AG09319 (cell line): ENCODE data around the gene ACBD6.

ENCODE experiments used
- DNase-seq: peaks from one replicate; pipeline ENCODE4 v3.0.0-alpha.2; 2010; ENCODE audit warnings: low read depth; ENCODE audit errors: extremely low read depth
- CTCF ChIP-seq: IDR thresholded peaks from 2 replicates; pipeline ENCODE4 v1.5.1; 2011; ENCODE audit warnings: low read depth, mild to moderate bottlenecking, inconsistent platforms, low read length, moderate library complexity

ACBD6 gene

DNA sequence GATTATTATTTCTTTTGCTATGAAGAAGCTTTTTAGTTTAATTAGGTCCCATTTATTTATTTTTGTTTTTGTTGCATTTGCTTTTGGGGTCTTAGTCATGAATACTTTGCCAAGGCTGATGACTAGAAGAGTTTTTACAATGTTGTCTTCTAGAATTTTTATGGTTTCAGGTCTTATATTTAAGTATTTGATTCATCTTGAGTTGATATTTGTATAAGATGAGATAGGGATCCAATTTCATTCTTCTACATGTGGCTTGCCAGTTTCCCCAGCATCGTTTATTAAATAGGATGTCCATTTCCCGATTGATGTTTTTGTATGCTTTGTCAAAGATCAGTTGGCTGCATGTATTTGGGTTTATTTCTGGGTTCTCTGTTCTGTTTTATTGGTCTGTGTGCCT, 8.5 kb upstream of the ACBD6 start:
- DNase-seq, result no peak
- TF ChIP-seq CTCF, result no peak

GRCh38 chr1:180508725-180509097, 6.3 kb upstream of the ACBD6 start:
- no peak for TF ChIP-seq CTCF
- no peak for DNase-seq

GRCh38 chr1:180507795-180508724, 5.7 kb upstream of the ACBD6 start:
- DNase-seq, result peak; percentile 49
- peak; percentile 10 for TF ChIP-seq CTCF

GRCh38 chr1:180505732-180506335, 3.5 kb upstream of the ACBD6 start:
- TF ChIP-seq CTCF, result no peak
- DNase-seq, result no peak

- no peak for TF ChIP-seq CTCF
- no peak for DNase-seq
Observed at GRCh38 chr1:180504186-180504585, 1.8 kb upstream of the ACBD6 start.

DNA sequence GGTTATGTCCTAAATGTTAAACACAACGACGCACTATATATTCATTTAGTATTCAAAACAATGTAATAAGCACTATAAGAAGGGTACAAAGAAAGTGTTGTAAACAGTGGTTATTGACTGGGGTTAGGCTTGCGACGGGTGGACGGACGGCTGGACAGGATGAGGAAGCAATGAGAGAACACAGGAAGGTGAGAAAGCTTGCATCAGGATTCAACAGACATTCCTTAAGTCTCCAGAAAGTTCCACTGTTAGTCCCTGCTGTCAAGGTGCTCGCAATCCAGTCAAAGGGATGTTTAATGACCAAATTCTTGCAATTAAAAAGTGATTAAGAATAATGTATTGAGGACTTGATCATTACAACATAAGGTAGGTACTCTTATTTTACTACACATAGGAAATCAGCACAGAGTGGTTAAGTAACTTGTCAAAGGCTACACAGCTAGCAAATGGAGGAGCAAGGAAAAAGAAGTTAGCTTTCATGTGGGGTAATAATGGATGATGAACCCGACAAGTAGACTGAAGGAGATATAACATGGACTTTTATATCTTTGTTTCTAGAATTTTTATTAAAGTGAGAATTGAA, 994 bp upstream of the ACBD6 start:
- DNase-seq, result no peak
- TF ChIP-seq CTCF, result no peak

DNA sequence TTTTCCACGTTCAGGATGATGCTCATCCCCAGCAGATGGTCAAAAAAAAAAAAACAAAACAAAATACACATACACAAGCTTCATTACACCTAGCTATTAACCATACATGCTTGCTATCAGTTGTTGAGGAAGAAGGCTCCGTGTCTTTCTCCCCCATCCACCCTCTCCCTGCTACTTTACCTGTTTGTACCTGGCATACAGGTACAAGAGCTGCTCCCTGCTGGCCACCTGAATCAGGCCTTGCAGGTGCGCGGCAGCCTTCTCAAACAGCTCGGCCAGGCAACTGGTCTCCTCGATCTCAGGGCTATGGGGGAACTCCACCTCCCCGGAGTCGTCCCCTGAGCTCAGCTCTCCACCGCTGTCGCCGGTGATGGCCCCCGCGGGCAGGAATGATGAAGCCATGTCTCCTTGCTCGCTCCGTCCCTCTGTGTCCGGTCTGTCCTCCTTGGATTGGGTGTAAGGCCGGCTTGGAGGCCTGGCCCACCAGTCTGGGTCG, 464 bp downstream of the ACBD6 start:
- no peak for DNase-seq
- TF ChIP-seq CTCF, result no peak
